K562 treated with DMSO at 1 percent for 48 hours (cell line): ENCODE measurements around the gene SWAP70. TPM values are rescaled to one million over a fixed set of nuclear protein-coding genes. Genes with fewer than 3 reads are reported as not detected.

Experiments used
- total RNA-seq: library from RNA; unstranded; fragments of 300-600 nt; gene quantifications from 2 replicates; pipeline ENCODE4 v1.2.3, GENCODE V29; 2022; ENCODE audit warnings: low replicate concordance; ENCODE audit errors: extremely low read depth

Gene SWAP70
- total RNA-seq: not detected in 2 replicates

GRCh38 chr11:9663699-9664275, at the start of gene SWAP70:
TSS of gene SWAP70 (plus strand) at chr11:9664077. CDS start at chr11:9664180, 103 bp downstream.

Other genes starting within 250 kb of the SWAP70 start
- gene ZNF143, start 203.1 kb upstream of the SWAP70 start, total RNA-seq: not detected in 2 replicates
- not detected in 2 replicates for gene WEE1, start 90.4 kb upstream of the SWAP70 start, total RNA-seq